Naive thymus-derived CD4-positive, alpha-beta T cell (primary cell): Measurements from ENCODE around the gene MACROD2. TPM values are rescaled to one million over a fixed set of nuclear protein-coding genes. Genes with fewer than 3 reads are reported as not detected.

Experiments
- ATAC-seq: fragments of 150-1000 bp; cut with Tn5 transposase; 2 replicates; pipeline ENCODE4 v1.10.0; 2021; ENCODE audit warnings: mild to moderate bottlenecking, moderate library complexity
- CTCF ChIA-PET: fragments of 350-600 bp; sonication (Branson Sonifier 250); formaldehyde crosslinking; loops from one replicate; lab custom pipeline; 2021; ENCODE audit warnings: antibody characterized with exemption; lab: Charles Lee
- POLR2A ChIA-PET: fragments of 350-600 bp; sonication (Branson Sonifier 250); formaldehyde crosslinking; loops from one replicate; lab custom pipeline; 2021; ENCODE audit warnings: antibody characterized with exemption, inconsistent platforms; lab: Charles Lee
- DNase-seq, 9 donors: peaks; one replicate each; pipeline versions ENCODE4 v3.0.0 to v3.0.0-alpha.2; 2020 to 2022; ENCODE audit warnings: mixed read lengths in 1 of 9
- H3K27ac ChIP-seq: one replicate; pipeline ENCODE4 v1.7.0; 2013; ENCODE audit warnings: mild to moderate bottlenecking, low read depth, low read length, moderate library complexity
- H3K27me3 ChIP-seq, 2 donors: one replicate each; pipeline ENCODE4 v1.7.0; 2013; ENCODE audit warnings: low read length in 2 of 2, mild to moderate bottlenecking in 2 of 2, moderate library complexity in 2 of 2; ENCODE audit not compliant: control insufficient read depth in 2 of 2, insufficient read depth in 2 of 2
- H3K36me3 ChIP-seq, 3 experiments: 1 replicate in 2 of 3; 2 replicates in 1 of 3; pipeline ENCODE4 v1.7.0; 2013; ENCODE audit warnings: low read length in 3 of 3, mild to moderate bottlenecking in 3 of 3, moderate library complexity in 1 of 3; ENCODE audit not compliant: insufficient read depth in 3 of 3, control insufficient read depth in 2 of 3
- H3K4me1 ChIP-seq, 2 donors: one replicate each; pipeline ENCODE4 v1.7.0; 2013; ENCODE audit warnings: low read length in 2 of 2, mild to moderate bottlenecking in 2 of 2, moderate library complexity in 1 of 2; ENCODE audit not compliant: control insufficient read depth in 2 of 2, insufficient read depth in 2 of 2
- H3K4me3 ChIP-seq: 2 replicates; pipeline ENCODE4 v1.7.0; 2013; ENCODE audit warnings: mild to moderate bottlenecking, low read length
- H3K9me3 ChIP-seq, 3 experiments: 1 replicate in 2 of 3; 2 replicates in 1 of 3; pipeline ENCODE4 v1.7.0; 2013; ENCODE audit warnings: low read length in 3 of 3; ENCODE audit not compliant: control insufficient read depth in 2 of 3
- H3K27ac Mint-ChIP-seq, 9 donors: one replicate each; pipeline ENCODE4 v1.8.0; 2020 to 2022; ENCODE audit warnings: mixed read lengths in 9 of 9, mild to moderate bottlenecking in 8 of 9, moderate library complexity in 5 of 9, inconsistent platforms in 2 of 9
- H3K27me3 Mint-ChIP-seq, 5 donors: one replicate each; pipeline ENCODE4 v1.8.0; 2021 to 2022; ENCODE audit warnings: mixed read lengths in 5 of 5, mild to moderate bottlenecking in 1 of 5
- H3K36me3 Mint-ChIP-seq, 5 donors: one replicate each; pipeline ENCODE4 v1.8.0; 2020 to 2022; ENCODE audit warnings: mixed read lengths in 5 of 5, mild to moderate bottlenecking in 3 of 5, inconsistent platforms in 1 of 5
- H3K4me1 Mint-ChIP-seq, 7 donors: one replicate each; pipeline ENCODE4 v1.8.0; 2020 to 2022; ENCODE audit warnings: mixed read lengths in 7 of 7, mild to moderate bottlenecking in 3 of 7, inconsistent platforms in 1 of 7
- H3K4me3 Mint-ChIP-seq, 10 donors: one replicate each; pipeline ENCODE4 v1.8.0; 2020 to 2022; ENCODE audit warnings: mild to moderate bottlenecking in 10 of 10, mixed read lengths in 10 of 10, moderate library complexity in 6 of 10, inconsistent platforms in 2 of 10
- H3K9me3 Mint-ChIP-seq, 11 donors: one replicate each; pipeline ENCODE4 v1.8.0; 2020 to 2022; ENCODE audit warnings: mixed read lengths in 11 of 11, mild to moderate bottlenecking in 4 of 11, inconsistent platforms in 1 of 11, moderate library complexity in 1 of 11
- intact Hi-C, 2 donors: fragments of 100-400 bp; cut with micrococcal nuclease; formaldehyde crosslinking; loops; one replicate each; pipeline ENCODE4 v1.15.1; 2023
- polyA plus RNA-seq, 2 donors: library from polyadenylated mRNA; unstranded; fragments of 300-500 nt; fragmentation: Illumina TruSeq; gene quantifications; one replicate each; pipeline ENCODE4 v1.2.3, GENCODE V29; 2021
- total RNA-seq, 6 experiments: library from RNA in 5 of 6; stranded (reverse) in 5 of 6; gene quantifications; 1 replicate in 5 of 6; 2 replicates in 1 of 6; pipeline ENCODE4 v1.2.3 and lab custom pipeline; 2021 to 2026

MACROD2 gene
- total and polyA plus RNA-seq, 7 experiments from 2014 or later, result 0.27 to 0.86 (median 0.34) TPM; not detected in 4

DNA sequence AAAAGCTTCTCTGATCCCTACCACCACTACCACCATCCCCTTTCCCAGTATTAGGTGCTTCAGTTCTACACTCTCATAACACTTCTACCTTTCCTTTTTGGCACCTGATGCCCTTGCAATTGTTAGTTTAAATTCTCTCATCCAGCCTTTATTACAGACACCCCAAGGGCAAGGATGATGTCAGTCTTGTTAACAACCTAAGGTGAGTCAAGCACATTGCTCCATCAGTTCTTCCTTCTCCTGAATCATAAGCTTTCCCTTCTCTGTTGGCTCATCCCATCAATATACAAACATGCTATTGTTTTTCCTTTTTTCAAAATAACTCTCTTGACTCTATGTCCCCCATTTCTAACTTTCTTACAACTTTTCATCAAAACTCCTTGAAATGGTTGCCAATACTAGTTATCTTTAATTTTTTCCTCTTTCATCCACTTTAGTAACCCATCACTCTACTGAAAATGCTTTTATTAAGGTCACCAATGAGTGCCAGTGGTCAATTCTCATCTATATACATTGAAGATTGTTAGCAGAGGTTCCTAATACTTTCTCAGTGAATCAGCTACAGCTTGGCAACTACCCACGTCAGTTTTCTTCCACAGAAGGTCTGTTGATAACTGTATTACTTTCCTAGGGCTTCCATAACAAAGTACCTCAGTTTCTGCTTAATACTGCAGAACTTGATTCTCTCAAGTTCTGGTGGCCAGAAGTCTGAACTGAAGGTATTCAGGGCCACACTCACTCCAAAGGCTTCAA is 439.2 kb downstream of the MACROD2 start:
- Histone ChIP-seq H3K4me1 (no peaks in the 10 kb centered on the region), H3K4me3 (no peak overlapping the region), H3K9me3 (no peaks in the 10 kb centered on the region), H3K27me3 (no peaks in the 10 kb centered on the region), H3K36me3 (no peaks in the 10 kb centered on the region), H3K27ac (no peak overlapping the region)
- no peak for ATAC-seq
- Mint-ChIP-seq H3K9me3 (peaks cover 0 to 31% (median 8%) of the 10 kb centered on the region in 11 donors), H3K27me3 (no peaks in the 10 kb centered on the region), H3K4me3 (no peak overlapping the region), H3K4me1 (no peaks in the 10 kb centered on the region), H3K27ac (no peak overlapping the region), H3K36me3 (no peaks in the 10 kb centered on the region)
- CTCF ChIA-PET, result no interaction called here
- no peak for DNase-seq
- POLR2A ChIA-PET, result no interaction called here
- intact Hi-C loops, result no loop called here

- Histone ChIP-seq H3K4me3 (no peak overlapping the region), H3K36me3 (no peaks in the 10 kb centered on the region), H3K4me1 (no peaks in the 10 kb centered on the region), H3K9me3 (no peaks in the 10 kb centered on the region), H3K27ac (no peak overlapping the region), H3K27me3 (no peaks in the 10 kb centered on the region)
- intact Hi-C loops, result no loop called here
- Mint-ChIP-seq H3K27ac (no peak overlapping the region), H3K4me3 (no peak overlapping the region), H3K4me1 (no peaks in the 10 kb centered on the region), H3K36me3 (no peaks in the 10 kb centered on the region), H3K9me3 (peaks cover 0 to 25% (median 9%) of the 10 kb centered on the region in 11 donors), H3K27me3 (no peaks in the 10 kb centered on the region)
- no peak for ATAC-seq
- CTCF ChIA-PET, result no interaction called here
- POLR2A ChIA-PET, result no interaction called here
- DNase-seq, result no peak
Observed at GRCh38 chr20:14441201-14441600, 445.9 kb downstream of the MACROD2 start.

GRCh38 chr20:14444106-14444505 is 448.8 kb downstream of the MACROD2 start:
- Histone ChIP-seq H3K27ac (no peak overlapping the region), H3K4me1 (no peaks in the 10 kb centered on the region), H3K27me3 (no peaks in the 10 kb centered on the region), H3K9me3 (no peaks in the 10 kb centered on the region), H3K36me3 (no peaks in the 10 kb centered on the region), H3K4me3 (no peak overlapping the region)
- ChIA-PET POLR2A (no interaction called here), CTCF (no interaction called here)
- DNase-seq (no peak), ATAC-seq (no peak)
- no peaks in the 10 kb centered on the region for H3K4me1 Mint-ChIP-seq
- intact Hi-C loops, result no loop called here
- no peak overlapping the region for H3K4me3 Mint-ChIP-seq
- no peak overlapping the region for H3K27ac Mint-ChIP-seq
- no peaks in the 10 kb centered on the region for H3K36me3 Mint-ChIP-seq
- no peaks in the 10 kb centered on the region for H3K27me3 Mint-ChIP-seq
- peaks cover 0 to 15% (median 5%) of the 10 kb centered on the region in 11 donors for H3K9me3 Mint-ChIP-seq

- no peak for DNase-seq
- intact Hi-C loops, result no loop called here
- CTCF ChIA-PET, result no interaction called here
Observed at GRCh38 chr20:14445310-14445709, 450.0 kb downstream of the MACROD2 start.

GRCh38 chr20:14445902-14446301 is 450.6 kb downstream of the MACROD2 start:
- H3K27me3 Mint-ChIP-seq, result no peaks in the 10 kb centered on the region
- no peaks in the 10 kb centered on the region for H3K36me3 Mint-ChIP-seq
- ChIA-PET CTCF (no interaction called here), POLR2A (no interaction called here)
- no peak overlapping the region for H3K4me3 ChIP-seq
- DNase-seq (no peak), ATAC-seq (no peak)
- no peak overlapping the region for H3K4me3 Mint-ChIP-seq
- intact Hi-C loops, result no loop called here
- H3K4me1 ChIP-seq, result no peaks in the 10 kb centered on the region
- no peaks in the 10 kb centered on the region for H3K9me3 ChIP-seq
- no peaks in the 10 kb centered on the region for H3K27me3 ChIP-seq
- H3K27ac ChIP-seq, result no peak overlapping the region
- H3K27ac Mint-ChIP-seq, result no peak overlapping the region
- H3K4me1 Mint-ChIP-seq, result no peaks in the 10 kb centered on the region
- no peaks in the 10 kb centered on the region for H3K36me3 ChIP-seq
- H3K9me3 Mint-ChIP-seq, result peaks cover 0 to 27% (median 8%) of the 10 kb centered on the region in 11 donors

More at GRCh38 chr20:14445310-14445709, 450.0 kb downstream of the MACROD2 start:
- Mint-ChIP-seq H3K9me3 (peaks cover 0 to 21% (median 8%) of the 10 kb centered on the region in 11 donors), H3K4me3 (no peak overlapping the region), H3K27me3 (no peaks in the 10 kb centered on the region), H3K27ac (no peak overlapping the region), H3K4me1 (no peaks in the 10 kb centered on the region), H3K36me3 (no peaks in the 10 kb centered on the region)
- Histone ChIP-seq H3K4me3 (no peak overlapping the region), H3K36me3 (no peaks in the 10 kb centered on the region), H3K4me1 (no peaks in the 10 kb centered on the region), H3K27me3 (no peaks in the 10 kb centered on the region), H3K9me3 (no peaks in the 10 kb centered on the region), H3K27ac (no peak overlapping the region)
- POLR2A ChIA-PET, result no interaction called here
- no peak for ATAC-seq

- Mint-ChIP-seq H3K9me3 (peaks cover 0 to 28% (median 10%) of the 10 kb centered on the region in 11 donors), H3K27me3 (no peaks in the 10 kb centered on the region), H3K4me3 (no peak overlapping the region), H3K4me1 (no peaks in the 10 kb centered on the region), H3K27ac (no peak overlapping the region), H3K36me3 (no peaks in the 10 kb centered on the region)
- Histone ChIP-seq H3K9me3 (no peaks in the 10 kb centered on the region), H3K4me3 (no peak overlapping the region), H3K4me1 (no peaks in the 10 kb centered on the region), H3K27me3 (no peaks in the 10 kb centered on the region), H3K36me3 (no peaks in the 10 kb centered on the region), H3K27ac (no peak overlapping the region)
- intact Hi-C loops, result no loop called here
- DNase-seq (no peak), ATAC-seq (no peak)
- POLR2A ChIA-PET, result no interaction called here
- CTCF ChIA-PET, result no interaction called here
Observed at GRCh38 chr20:14446446-14446845, 451.1 kb downstream of the MACROD2 start.

GRCh38 chr20:14449323-14449722 is 454.0 kb downstream of the MACROD2 start:
- Histone ChIP-seq H3K36me3 (no peaks in the 10 kb centered on the region), H3K27me3 (no peaks in the 10 kb centered on the region), H3K9me3 (no peaks in the 10 kb centered on the region), H3K27ac (no peak overlapping the region), H3K4me3 (no peak overlapping the region), H3K4me1 (no peaks in the 10 kb centered on the region)
- CTCF ChIA-PET, result no interaction called here
- Mint-ChIP-seq H3K4me3 (no peak overlapping the region), H3K27me3 (no peaks in the 10 kb centered on the region), H3K9me3 (peaks cover 0 to 25% (median 8%) of the 10 kb centered on the region in 11 donors), H3K27ac (no peak overlapping the region), H3K4me1 (no peaks in the 10 kb centered on the region), H3K36me3 (no peaks in the 10 kb centered on the region)
- no peak for ATAC-seq
- intact Hi-C loops, result no loop called here
- no peak for DNase-seq
- POLR2A ChIA-PET, result no interaction called here
